Heart right ventricle (tissue), 16 donors: Measurements from ENCODE around the gene RNF13. TPM values are rescaled to one million over a fixed set of nuclear protein-coding genes. Genes with fewer than 3 reads are reported as not detected.

Experiments used
- ATAC-seq, 8 donors: fragments of 200-7000 bp; cut with Tn5 transposase; one replicate each; pipeline ENCODE4 v1.9.1; 2020; ENCODE audit warnings: mild to moderate bottlenecking in 8 of 8, moderate library complexity in 8 of 8, moderate number of reproducible peaks in 1 of 8
- DNase-seq, 2 donors: peaks; one replicate each; pipeline ENCODE4 v3.0.0-alpha.2; 2020
- H3K27ac ChIP-seq, 10 donors: fragments of 200-600 bp; sonication (generic) in 2 of 10; one replicate each; pipeline versions ENCODE4 v1.5.0 to v1.8.0; 2020 to 2022; ENCODE audit warnings: mild to moderate bottlenecking in 3 of 10
- H3K27me3 ChIP-seq, 7 donors: fragments of 200-600 bp; one replicate each; pipeline ENCODE4 v1.8.0; 2021 to 2022; ENCODE audit warnings: mild to moderate bottlenecking in 2 of 7
- H3K36me3 ChIP-seq, 9 donors: fragments of 200-600 bp; sonication (generic) in 1 of 9; one replicate each; pipeline versions ENCODE4 v1.5.0 to v1.8.0; 2020 to 2022; ENCODE audit warnings: mild to moderate bottlenecking in 2 of 9
- H3K4me1 ChIP-seq, 9 donors: fragments of 200-600 bp; sonication (generic) in 1 of 9; one replicate each; pipeline versions ENCODE4 v1.5.0 to v1.8.0; 2020 to 2022; ENCODE audit warnings: mild to moderate bottlenecking in 4 of 9
- H3K4me3 ChIP-seq, 10 donors: fragments of 200-600 bp; sonication (generic) in 2 of 10; one replicate each; pipeline versions ENCODE4 v1.5.0 to v1.8.0; 2020 to 2022; ENCODE audit warnings: mild to moderate bottlenecking in 7 of 10, moderate library complexity in 2 of 10
- H3K9me3 ChIP-seq, 11 donors: fragments of 200-600 bp in 10 of 11; sonication (generic) in 2 of 11; one replicate each; pipeline versions ENCODE4 v1.5.0 to v1.8.0; 2013 to 2022; ENCODE audit warnings: mild to moderate bottlenecking in 2 of 11, control low read depth in 1 of 11, moderate library complexity in 1 of 11
- CTCF ChIP-seq, 9 donors: fragments of 200-600 bp; sonication (generic) in 2 of 9; IDR thresholded peaks; one replicate each; pipeline versions ENCODE4 v1.5.0 to v1.8.0; 2021 to 2022; ENCODE audit warnings: antibody characterized with exemption in 9 of 9, mild to moderate bottlenecking in 5 of 9, moderate library complexity in 1 of 9
- WGBS, 2 donors: extraction: QIAGEN DNeasy Blood & Tissue Kit; methylation state at CpG; one replicate each; pipeline ENCODE4 v1.1.7; 2013; ENCODE audit warnings: inconsistent platforms in 1 of 2; 5-methylcytosine and 5-hydroxymethylcytosine counted together
- intact Hi-C, 10 donors: fragments of 100-400 bp; cut with DNase I; formaldehyde crosslinking; loops; one replicate each; pipeline versions ENCODE4 v1.11.1 to v1.14.2; 2022
- polyA plus RNA-seq, 2 donors: library from polyadenylated mRNA; stranded (reverse); fragments of 200-250 nt; gene quantifications; one replicate each; pipeline ENCODE4 v1.2.3, GENCODE V29; 2013
- total RNA-seq, 10 donors: library from RNA; stranded (reverse); fragmentation: NEBNext Ultra II Directional in 3 of 10; extraction: Animal tissue kit (Norgen Biotek cat#: 25700) in 3 of 10; gene quantifications; one replicate each; pipeline versions ENCODE4 v1.2.1 to v1.2.4, GENCODE V29; 2021 to 2023
- donor health status: Arrhythmogenic right ventricular cardiomyopathy.
- donor health status: ischemic (EF 13 %, LVEDD 7.1; RV severe dilation, severe dysfunction).
- donor health status: healthy with polysubstance abuse.
- donor health status: DM: no; HTN: yes; CAD: no.
- donor health status: DM: no; HTN: no; CAD: no.
- donor health status: ischemic (EF 25% LVEDD 6.9; RV normal size, moderate dysfunction).
- donor health status: ischemic (EF 25% LVEDD 5.7; RV mildly dilated, moderate dysfunction).
- donor health status: healthy.
- donor health status: DM: yes; HTN: yes; CAD: no.
- donor health status: Ischemic cardiomyopathy.
- donor health status: ischemic (EF 35%, LVEDD 5.7; RV mildly dilated, moderate dysfunction).
- donor health status: nonischemic (EF 11% LVEDD 7.7; RV severe dilation, severe dysfunction).
- donor health status: DM: yes; HTN: yes; CAD: no.
- donor health status: PGD.
- donor health status: ischemic (EF 29% LVEDD 5.4; RV normal size, mild dysfunction).
- donor health status: nonischemic (EF 23%, LVEDD 6.1; RV moderate dilation, normal function).

The RNF13 gene
- total and polyA plus RNA-seq, 12 donors, result 24.8 to 72.3 (median 52.4) TPM

GRCh38 chr3:149848688-149849087 lies 35.7 kb downstream of the RNF13 start:
- DNase-seq (no peak), ATAC-seq (no peak)
- Histone ChIP-seq H3K27ac (peak overlapping the region in 1 of 10 donors; percentile 17), H3K4me1 (peaks cover 0 to 32% (median 7%) of the 10 kb centered on the region in 9 donors), H3K4me3 (no peak overlapping the region), H3K9me3 (no peaks in the 10 kb centered on the region), H3K27me3 (no peaks in the 10 kb centered on the region), H3K36me3 (peaks cover 0 to 64% (median 3%) of the 10 kb centered on the region in 9 donors)
- intact Hi-C loops, result no loop called here
- WGBS, 2 donors, result 58 to 61% methylated on average over 1 of the region's 1 CpG
- no peak for TF ChIP-seq CTCF (IDR thresholded peaks at IDR 0.05)

GRCh38 chr3:149850787-149851584 lies 38.0 kb downstream of the RNF13 start:
- intact Hi-C loops, result no loop called here
- no peak overlapping the region for H3K27ac ChIP-seq
- no peak overlapping the region for H3K4me3 ChIP-seq
- peaks cover 0 to 22% (median 5%) of the 10 kb centered on the region in 9 donors for H3K4me1 ChIP-seq
- H3K9me3 ChIP-seq, result no peaks in the 10 kb centered on the region
- TF ChIP-seq CTCF (IDR thresholded peaks at IDR 0.05), result no peak
- H3K36me3 ChIP-seq, result peaks cover 0 to 83% (median 11%) of the 10 kb centered on the region in 9 donors
- WGBS, 2 donors, result 65 to 73% methylated on average over 6 of the region's 6 CpGs
- DNase-seq, result peak in 1 of 2 donors; percentile 5
- no peaks in the 10 kb centered on the region for H3K27me3 ChIP-seq
- ATAC-seq, result peak in 4 of 8 donors; percentile 27 to 68 (median 46)

GRCh38 chr3:149858911-149859310 lies 45.9 kb downstream of the RNF13 start:
- no peak for DNase-seq

GRCh38 chr3:149860881-149861280 lies 47.9 kb downstream of the RNF13 start:
- WGBS, 2 donors, result 79 to 80% methylated on average over 3 of the region's 3 CpGs
- Histone ChIP-seq H3K27me3 (no peaks in the 10 kb centered on the region), H3K4me3 (no peak overlapping the region), H3K27ac (no peak overlapping the region), H3K4me1 (no peaks in the 10 kb centered on the region), H3K36me3 (peaks cover 0 to 52% (median under 1%) of the 10 kb centered on the region in 9 donors), H3K9me3 (peaks cover 0 to 2% (median 0%) of the 10 kb centered on the region in 11 donors)
- DNase-seq, result no peak
- no peak for ATAC-seq
- no peak for TF ChIP-seq CTCF (IDR thresholded peaks at IDR 0.05)
- intact Hi-C loops, result no loop called here

More at GRCh38 chr3:149858911-149859310, 45.9 kb downstream of the RNF13 start:
- WGBS, 2 donors, result 42 to 47% methylated on average over 2 of the region's 2 CpGs
- ATAC-seq, result no peak
- no peak overlapping the region for H3K27ac ChIP-seq
- intact Hi-C loops, result no loop called here
- H3K9me3 ChIP-seq, result no peaks in the 10 kb centered on the region
- H3K36me3 ChIP-seq, result peaks cover 0 to 71% (median 8%) of the 10 kb centered on the region in 9 donors
- H3K27me3 ChIP-seq, result no peaks in the 10 kb centered on the region
- no peak overlapping the region for H3K4me3 ChIP-seq
- H3K4me1 ChIP-seq, result no peaks in the 10 kb centered on the region
- no peak for TF ChIP-seq CTCF (IDR thresholded peaks at IDR 0.05)
